H9 (cell line): ENCODE data around the gene SEMA7A. TPM values are rescaled to one million over a fixed set of nuclear protein-coding genes. Genes with fewer than 3 reads are reported as not detected.

ENCODE experiments used
- DNase-seq: peaks from one replicate; pipeline ENCODE4 v3.0.0-alpha.2; 2017
- H2AFZ ChIP-seq: one replicate; pipeline ENCODE4 v1.6.1; 2013; ENCODE audit warnings: mild to moderate bottlenecking, low read length, control low read depth, moderate library complexity
- H2AK5ac ChIP-seq: 2 replicates; pipeline ENCODE4 v1.6.1; 2013; ENCODE audit warnings: low read length, control low read depth, mixed read lengths; ENCODE audit not compliant: insufficient read length
- H2BK120ac ChIP-seq: one replicate; pipeline ENCODE4 v1.6.1; 2013; ENCODE audit warnings: low read depth, mild to moderate bottlenecking, low read length, control low read depth, inconsistent platforms; ENCODE audit not compliant: poor library complexity, severe bottlenecking
- H2BK12ac ChIP-seq: 2 replicates; pipeline ENCODE4 v1.6.1; 2013; ENCODE audit warnings: low read length, control low read depth, mixed read lengths, low read depth; ENCODE audit not compliant: insufficient read length
- H2BK15ac ChIP-seq: 2 replicates; pipeline ENCODE4 v1.6.1; 2013; ENCODE audit warnings: low read depth, low read length, control low read depth
- H2BK20ac ChIP-seq: one replicate; pipeline ENCODE4 v1.6.1; 2013; ENCODE audit warnings: low read depth, mild to moderate bottlenecking, low read length, control low read depth, inconsistent platforms; ENCODE audit not compliant: poor library complexity, severe bottlenecking
- H2BK5ac ChIP-seq: 2 replicates; pipeline ENCODE4 v1.6.1; 2013; ENCODE audit warnings: low read length, control low read depth, mixed read lengths; ENCODE audit not compliant: insufficient read length
- H3K14ac ChIP-seq: 2 replicates; pipeline ENCODE4 v1.6.1; 2013; ENCODE audit warnings: low read length, control low read depth; ENCODE audit not compliant: insufficient read depth
- H3K18ac ChIP-seq: 2 replicates; pipeline ENCODE4 v1.6.1; 2013; ENCODE audit warnings: low read depth, mild to moderate bottlenecking, mixed read lengths, low read length, control low read depth; ENCODE audit not compliant: insufficient read length
- H3K23ac ChIP-seq: 2 replicates; pipeline ENCODE4 v1.6.1; 2013; ENCODE audit warnings: low read length, control low read depth, mixed read lengths, low read depth; ENCODE audit not compliant: insufficient read length
- H3K23me2 ChIP-seq: 2 replicates; pipeline ENCODE4 v1.6.1; 2013; ENCODE audit warnings: low read depth, mild to moderate bottlenecking, mixed read lengths, low read length, control low read depth; ENCODE audit not compliant: insufficient read length, poor library complexity, severe bottlenecking
- H3K27ac ChIP-seq: 2 replicates; pipeline ENCODE4 v1.5.1; 2013; ENCODE audit warnings: low read length, control low read depth, mixed read lengths, low read depth; ENCODE audit not compliant: insufficient read length
- H3K27me3 ChIP-seq: 2 replicates; pipeline ENCODE4 v1.6.1; 2013; ENCODE audit warnings: low read length, control low read depth, inconsistent platforms; ENCODE audit not compliant: insufficient read depth
- H3K4ac ChIP-seq: 2 replicates; pipeline ENCODE4 v1.6.1; 2013; ENCODE audit warnings: low read depth, mild to moderate bottlenecking, control low read depth, inconsistent platforms, low read length, moderate library complexity
- H3K4me1 ChIP-seq: 2 replicates; pipeline ENCODE4 v1.6.1; 2013; ENCODE audit warnings: low read length, control low read depth, inconsistent platforms; ENCODE audit not compliant: insufficient read depth
- H3K4me2 ChIP-seq: 2 replicates; pipeline ENCODE4 v1.6.1; 2013; ENCODE audit warnings: low read length, control low read depth, mixed read lengths; ENCODE audit not compliant: insufficient read length, insufficient read depth
- H3K56ac ChIP-seq: 2 replicates; pipeline ENCODE4 v1.6.1; 2013; ENCODE audit warnings: low read depth, mild to moderate bottlenecking, mixed read lengths, low read length, control low read depth; ENCODE audit not compliant: insufficient read length
- H3K79me1 ChIP-seq: 2 replicates; pipeline ENCODE4 v1.6.1; 2013; ENCODE audit warnings: low read depth, mild to moderate bottlenecking, moderate library complexity, low read length, control low read depth, inconsistent platforms; ENCODE audit not compliant: insufficient read depth, poor library complexity, severe bottlenecking
- H3K79me2 ChIP-seq: 2 replicates; pipeline ENCODE4 v1.6.1; 2013; ENCODE audit warnings: low read length, control low read depth, inconsistent platforms; ENCODE audit not compliant: insufficient read depth
- H3K9ac ChIP-seq: 2 replicates; pipeline ENCODE4 v1.6.1; 2013; ENCODE audit warnings: low read length, control low read depth, mixed read lengths; ENCODE audit not compliant: insufficient read length; ENCODE audit errors: extremely low read depth
- H3K9me3 ChIP-seq: one replicate; pipeline ENCODE4 v1.6.1; 2013; ENCODE audit warnings: low read depth, low read length, inconsistent platforms; ENCODE audit not compliant: control insufficient read depth
- H3T11ph ChIP-seq: one replicate; pipeline ENCODE4 v1.6.1; 2013; ENCODE audit warnings: mild to moderate bottlenecking, low read length, control low read depth, inconsistent platforms
- H4K20me1 ChIP-seq: one replicate; pipeline ENCODE4 v1.6.1; 2013; ENCODE audit not compliant: control insufficient read depth, insufficient read length, insufficient read depth
- H4K5ac ChIP-seq: 2 replicates; pipeline ENCODE4 v1.6.1; 2013; ENCODE audit warnings: low read depth, mild to moderate bottlenecking, mixed read lengths, low read length, control low read depth; ENCODE audit not compliant: insufficient read length
- H4K8ac ChIP-seq: replicated peaks from 2 replicates; pipeline ENCODE4 v1.6.1; 2013; ENCODE audit warnings: low read length, control low read depth, mixed read lengths, low read depth; ENCODE audit not compliant: insufficient read length
- H4K91ac ChIP-seq: 2 replicates; pipeline ENCODE4 v1.6.1; 2013; ENCODE audit warnings: low read depth, mild to moderate bottlenecking, moderate library complexity, mixed read lengths, low read length, control low read depth; ENCODE audit not compliant: insufficient read length
- H3K27ac Mint-ChIP-seq, 3 experiments: 2 replicates in 2 of 3; 3 replicates in 1 of 3; pipeline ENCODE4 v1.8.0; 2020 to 2021; ENCODE audit warnings: mixed read lengths in 3 of 3, mild to moderate bottlenecking in 1 of 3, moderate library complexity in 1 of 3
- H3K27me3 Mint-ChIP-seq: 2 replicates; pipeline ENCODE4 v1.8.0; 2021; ENCODE audit warnings: low read depth, mild to moderate bottlenecking, moderate library complexity, mixed read lengths
- H3K36me3 Mint-ChIP-seq, 3 experiments: 2 replicates in 2 of 3; 3 replicates in 1 of 3; pipeline ENCODE4 v1.8.0; 2020 to 2021; ENCODE audit warnings: low read depth in 3 of 3, mixed read lengths in 3 of 3; ENCODE audit not compliant: insufficient read depth in 1 of 3
- H3K4me1 Mint-ChIP-seq, 2 experiments: 2 replicates each; pipeline ENCODE4 v1.8.0; 2020; ENCODE audit warnings: mixed read lengths in 2 of 2
- H3K4me3 Mint-ChIP-seq, 2 experiments: 2 replicates in 1 of 2; 3 replicates in 1 of 2; pipeline ENCODE4 v1.8.0; 2020 to 2021; ENCODE audit warnings: mild to moderate bottlenecking in 2 of 2, mixed read lengths in 2 of 2, moderate library complexity in 1 of 2
- H3K9me3 Mint-ChIP-seq, 2 experiments: 2 replicates in 1 of 2; 3 replicates in 1 of 2; pipeline ENCODE4 v1.8.0; 2020; ENCODE audit warnings: mild to moderate bottlenecking in 2 of 2, mixed read lengths in 2 of 2, moderate library complexity in 1 of 2
- WGBS: extraction: QIAGEN DNeasy Blood & Tissue Kit; methylation state at CpG from one replicate; pipeline ENCODE4 v1.1.7; 2013; ENCODE audit warnings: missing lambda C conversion rate, low lambda C conversion rate, mixed read lengths; ENCODE audit not compliant: insufficient read length; ENCODE audit errors: extremely low coverage; 5-methylcytosine and 5-hydroxymethylcytosine counted together
- total RNA-seq: library from RNA; stranded (reverse); gene quantifications from 2 replicates; pipeline ENCODE4 v1.2.1, GENCODE V29; 2021
- TF ChIP-seq, protein P1 (sequence below): fragments of 200-600 bp; sonication (generic); conservative IDR thresholded peaks from 3 replicates; pipeline ENCODE4 v1.8.0; 2021; ENCODE audit warnings: antibody characterized with exemption, mild to moderate bottlenecking

The SEMA7A gene
- total RNA-seq, 1 experiment from 2014 or later: 5.7 TPM

DNA sequence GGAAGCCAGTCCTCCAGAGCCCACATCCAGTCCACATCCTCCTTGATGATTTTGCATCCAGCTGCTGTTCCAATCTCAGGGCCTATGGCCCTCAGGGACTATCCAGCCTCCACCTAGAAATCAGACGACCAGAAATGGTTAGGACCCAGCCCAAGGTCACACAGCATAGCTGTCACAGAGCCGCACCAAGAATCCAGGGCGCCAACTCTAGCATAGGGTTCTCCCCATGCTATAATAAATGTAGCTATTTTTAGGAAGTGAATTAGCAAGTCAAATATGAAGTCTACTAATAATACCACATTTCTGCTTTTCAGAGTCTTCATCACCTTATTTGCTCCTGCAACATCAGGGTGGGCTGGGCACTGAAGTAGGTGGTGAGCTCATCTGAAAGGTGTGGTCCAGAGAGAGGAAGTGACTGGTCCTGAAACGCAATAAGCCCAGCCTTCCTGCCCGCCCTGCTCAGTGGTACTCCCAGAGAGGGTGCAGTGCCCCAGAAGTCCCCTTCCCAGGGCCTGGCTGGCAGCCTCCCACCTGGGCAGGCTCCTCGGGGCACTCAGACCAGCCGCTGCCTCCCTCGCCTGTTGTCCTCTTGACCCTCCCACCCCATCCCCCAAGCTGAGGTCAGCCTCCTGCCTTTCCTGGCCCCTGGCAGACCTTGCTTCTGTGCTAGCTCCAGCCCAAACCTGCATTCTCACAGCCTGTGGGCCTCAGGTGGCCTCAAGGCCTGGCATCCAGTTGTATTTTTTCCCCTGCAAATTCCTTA, 48.7 kb downstream of the SEMA7A start:
- H3K27ac Mint-ChIP-seq: peak overlapping the region in 1 of 3 experiments; percentile 10; a peak in 1 of 7 replicates

More for the DNA sequence above, 48.7 kb downstream of the SEMA7A start:
- no peak overlapping the region for H2AK5ac ChIP-seq
- H3K14ac ChIP-seq: no peak overlapping the region
- H3K79me1 ChIP-seq: no peaks in the 10 kb centered on the region
- no peak overlapping the region for H3T11ph ChIP-seq
- no peaks in the 10 kb centered on the region for H3K23me2 ChIP-seq
- no peak overlapping the region for H4K8ac ChIP-seq
- H3K27ac ChIP-seq: no peak overlapping the region
- H4K91ac ChIP-seq: no peak overlapping the region
- no peak overlapping the region for H2BK15ac ChIP-seq
- DNase-seq: no peak
- no CpG with 5 or more reads among the region's 8 CpGs for WGBS
- no peak overlapping the region for H4K5ac ChIP-seq
- Mint-ChIP-seq H3K36me3 (no peaks in the 10 kb centered on the region), H3K4me3 (no peak overlapping the region), H3K4me1 (peaks cover 10 to 37% of the 10 kb centered on the region in 2 experiments), H3K27me3 (no peaks in the 10 kb centered on the region), H3K9me3 (no peaks in the 10 kb centered on the region)
- no peak overlapping the region for H3K9ac ChIP-seq
- H3K27me3 ChIP-seq: no peaks in the 10 kb centered on the region
- no peak overlapping the region for H2BK120ac ChIP-seq
- no peak overlapping the region for H2BK5ac ChIP-seq
- H2BK20ac ChIP-seq: no peak overlapping the region
- H2AFZ ChIP-seq: no peak overlapping the region
- no peaks in the 10 kb centered on the region for H3K79me2 ChIP-seq
- no peak overlapping the region for H3K23ac ChIP-seq
- no peaks in the 10 kb centered on the region for H3K4me1 ChIP-seq
- H3K56ac ChIP-seq: no peak overlapping the region
- TF ChIP-seq, protein P1, sequence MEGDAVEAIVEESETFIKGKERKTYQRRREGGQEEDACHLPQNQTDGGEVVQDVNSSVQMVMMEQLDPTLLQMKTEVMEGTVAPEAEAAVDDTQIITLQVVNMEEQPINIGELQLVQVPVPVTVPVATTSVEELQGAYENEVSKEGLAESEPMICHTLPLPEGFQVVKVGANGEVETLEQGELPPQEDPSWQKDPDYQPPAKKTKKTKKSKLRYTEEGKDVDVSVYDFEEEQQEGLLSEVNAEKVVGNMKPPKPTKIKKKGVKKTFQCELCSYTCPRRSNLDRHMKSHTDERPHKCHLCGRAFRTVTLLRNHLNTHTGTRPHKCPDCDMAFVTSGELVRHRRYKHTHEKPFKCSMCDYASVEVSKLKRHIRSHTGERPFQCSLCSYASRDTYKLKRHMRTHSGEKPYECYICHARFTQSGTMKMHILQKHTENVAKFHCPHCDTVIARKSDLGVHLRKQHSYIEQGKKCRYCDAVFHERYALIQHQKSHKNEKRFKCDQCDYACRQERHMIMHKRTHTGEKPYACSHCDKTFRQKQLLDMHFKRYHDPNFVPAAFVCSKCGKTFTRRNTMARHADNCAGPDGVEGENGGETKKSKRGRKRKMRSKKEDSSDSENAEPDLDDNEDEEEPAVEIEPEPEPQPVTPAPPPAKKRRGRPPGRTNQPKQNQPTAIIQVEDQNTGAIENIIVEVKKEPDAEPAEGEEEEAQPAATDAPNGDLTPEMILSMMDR: no peak
- no peak overlapping the region for H3K4me2 ChIP-seq
- no peak overlapping the region for H2BK12ac ChIP-seq
- no peak overlapping the region for H3K18ac ChIP-seq
- H4K20me1 ChIP-seq: no peaks in the 10 kb centered on the region
- no peak overlapping the region for H3K4ac ChIP-seq
- no peaks in the 10 kb centered on the region for H3K9me3 ChIP-seq
